Activated T-helper 17 cell treated with anti-CD3 and anti-CD28 coated beads, Interleukin-2, amount 50 U/mL, for 72 hours (primary cell): Measurements from ENCODE around the gene FGGY. TPM values are rescaled to one million over a fixed set of nuclear protein-coding genes. Genes with fewer than 3 reads are reported as not detected.
"Not testable (repeated sequence)": the region's sequence is repeated elsewhere in the genome, so short reads cannot be mapped to it uniquely, and the experiment has no call there.

Experiments used
- ATAC-seq: fragments of 150-1000 bp; cut with Tn5 transposase; replicated peaks from 2 replicates; pipeline ENCODE4 v1.10.0; 2021; ENCODE audit warnings: mild to moderate bottlenecking, moderate library complexity
- H3K27ac Mint-ChIP-seq: one replicate; pipeline ENCODE4 v1.8.0; 2022; ENCODE audit warnings: mixed read lengths
- H3K27me3 Mint-ChIP-seq: one replicate; pipeline ENCODE4 v1.8.0; 2022; ENCODE audit warnings: mixed read lengths
- H3K36me3 Mint-ChIP-seq: one replicate; pipeline ENCODE4 v1.8.0; 2022; ENCODE audit warnings: low read depth, mild to moderate bottlenecking, mixed read lengths
- H3K4me1 Mint-ChIP-seq: one replicate; pipeline ENCODE4 v1.8.0; 2022; ENCODE audit warnings: mixed read lengths
- H3K4me3 Mint-ChIP-seq: one replicate; pipeline ENCODE4 v1.8.0; 2022; ENCODE audit warnings: mild to moderate bottlenecking, mixed read lengths
- H3K9me3 Mint-ChIP-seq: one replicate; pipeline ENCODE4 v1.8.0; 2022; ENCODE audit warnings: mixed read lengths
- total RNA-seq, 2 donors: library from RNA; stranded (reverse); gene quantifications; one replicate each; pipeline ENCODE4 v1.2.3, GENCODE V29; 2022

The FGGY gene
- total RNA-seq, 2 donors from 2014 or later: 8.1 to 16.4 TPM

- not testable (repeated sequence) for H3K27ac Mint-ChIP-seq, ATAC-seq
These were observed 261.7 kb downstream of the FGGY start for GRCh38 chr1:59558580-59558979.

GRCh38 chr1:59560807-59561450 lies 264.0 kb downstream of the FGGY start:
- no peaks in the 10 kb centered on the region for H3K27me3 Mint-ChIP-seq
- ATAC-seq: no peak
- H3K4me1 Mint-ChIP-seq: no peaks in the 10 kb centered on the region
- no peak overlapping the region for H3K27ac Mint-ChIP-seq
- no peak overlapping the region for H3K4me3 Mint-ChIP-seq
- H3K9me3 Mint-ChIP-seq: peaks cover 10% of the 10 kb centered on the region
- no peaks in the 10 kb centered on the region for H3K36me3 Mint-ChIP-seq

More at GRCh38 chr1:59558580-59558979, 261.7 kb downstream of the FGGY start:
- H3K9me3 Mint-ChIP-seq: peaks cover 10% of the 10 kb centered on the region
- not testable (repeated sequence) for H3K4me1 Mint-ChIP-seq, H3K27me3 Mint-ChIP-seq, H3K36me3 Mint-ChIP-seq, H3K4me3 Mint-ChIP-seq

GRCh38 chr1:59561796-59562195 lies 264.9 kb downstream of the FGGY start:
- H3K4me3 Mint-ChIP-seq: no peak overlapping the region
- ATAC-seq: no peak
- H3K9me3 Mint-ChIP-seq: peaks cover 10% of the 10 kb centered on the region
- no peaks in the 10 kb centered on the region for H3K4me1 Mint-ChIP-seq
- no peak overlapping the region for H3K27ac Mint-ChIP-seq
- H3K36me3 Mint-ChIP-seq: no peaks in the 10 kb centered on the region
- H3K27me3 Mint-ChIP-seq: no peaks in the 10 kb centered on the region

GRCh38 chr1:59564192-59564891 lies 267.4 kb downstream of the FGGY start:
- no peaks in the 10 kb centered on the region for H3K4me1 Mint-ChIP-seq
- H3K27ac Mint-ChIP-seq: no peak overlapping the region
- ATAC-seq: no peak
- H3K27me3 Mint-ChIP-seq: no peaks in the 10 kb centered on the region
- no peaks in the 10 kb centered on the region for H3K36me3 Mint-ChIP-seq
- no peaks in the 10 kb centered on the region for H3K9me3 Mint-ChIP-seq
- H3K4me3 Mint-ChIP-seq: no peak overlapping the region

- Mint-ChIP-seq H3K4me3 (no peak overlapping the region), H3K9me3 (no peaks in the 10 kb centered on the region), H3K27me3 (no peaks in the 10 kb centered on the region), H3K36me3 (no peaks in the 10 kb centered on the region), H3K27ac (no peak overlapping the region), H3K4me1 (peaks cover 6% of the 10 kb centered on the region)
- ATAC-seq: no peak
These were observed 268.9 kb downstream of the FGGY start for GRCh38 chr1:59565611-59566410.

GRCh38 chr1:59568158-59568935 lies 271.5 kb downstream of the FGGY start:
- H3K9me3 Mint-ChIP-seq: no peaks in the 10 kb centered on the region
- no peak overlapping the region for H3K4me3 Mint-ChIP-seq
- ATAC-seq: no peak
- no peaks in the 10 kb centered on the region for H3K27me3 Mint-ChIP-seq
- no peak overlapping the region for H3K27ac Mint-ChIP-seq
- no peaks in the 10 kb centered on the region for H3K36me3 Mint-ChIP-seq
- peaks cover 10% of the 10 kb centered on the region for H3K4me1 Mint-ChIP-seq

GRCh38 chr1:59569198-59569597 lies 272.3 kb downstream of the FGGY start:
- no peak overlapping the region for H3K4me3 Mint-ChIP-seq
- peaks cover 5% of the 10 kb centered on the region for H3K9me3 Mint-ChIP-seq
- H3K27me3 Mint-ChIP-seq: no peaks in the 10 kb centered on the region
- ATAC-seq: no peak
- no peaks in the 10 kb centered on the region for H3K36me3 Mint-ChIP-seq
- peaks cover 10% of the 10 kb centered on the region for H3K4me1 Mint-ChIP-seq
- H3K27ac Mint-ChIP-seq: no peak overlapping the region

- ATAC-seq: peak; percentile 71
- no peaks in the 10 kb centered on the region for H3K36me3 Mint-ChIP-seq
- no peaks in the 10 kb centered on the region for H3K27me3 Mint-ChIP-seq
- no peak overlapping the region for H3K27ac Mint-ChIP-seq
- H3K4me1 Mint-ChIP-seq: peaks cover 10% of the 10 kb centered on the region
- peaks cover 6% of the 10 kb centered on the region for H3K9me3 Mint-ChIP-seq
- H3K4me3 Mint-ChIP-seq: peak overlapping the region; percentile 14
These were observed 273.6 kb downstream of the FGGY start for GRCh38 chr1:59570524-59570923.

- H3K9me3 Mint-ChIP-seq: peaks cover 6% of the 10 kb centered on the region
- peaks cover 10% of the 10 kb centered on the region for H3K4me1 Mint-ChIP-seq
- no peaks in the 10 kb centered on the region for H3K27me3 Mint-ChIP-seq
- no peak overlapping the region for H3K4me3 Mint-ChIP-seq
- no peak overlapping the region for H3K27ac Mint-ChIP-seq
- no peak for ATAC-seq
- H3K36me3 Mint-ChIP-seq: no peaks in the 10 kb centered on the region
These were observed 277.2 kb downstream of the FGGY start for GRCh38 chr1:59574085-59574484.

GRCh38 chr1:59577774-59578173 lies 280.9 kb downstream of the FGGY start:
- H3K36me3 Mint-ChIP-seq: no peaks in the 10 kb centered on the region
- no peak for ATAC-seq
- H3K27me3 Mint-ChIP-seq: no peaks in the 10 kb centered on the region
- no peak overlapping the region for H3K4me3 Mint-ChIP-seq
- peaks cover 6% of the 10 kb centered on the region for H3K9me3 Mint-ChIP-seq
- no peak overlapping the region for H3K27ac Mint-ChIP-seq
- no peaks in the 10 kb centered on the region for H3K4me1 Mint-ChIP-seq

GRCh38 chr1:59579222-59579621 lies 282.3 kb downstream of the FGGY start:
- Mint-ChIP-seq H3K36me3 (no peaks in the 10 kb centered on the region), H3K27ac (no peak overlapping the region), H3K4me3 (no peak overlapping the region), H3K9me3 (peaks cover 1% of the 10 kb centered on the region), H3K27me3 (no peaks in the 10 kb centered on the region), H3K4me1 (no peaks in the 10 kb centered on the region)
- no peak for ATAC-seq

GRCh38 chr1:59580257-59580656 lies 283.4 kb downstream of the FGGY start:
- no peaks in the 10 kb centered on the region for H3K36me3 Mint-ChIP-seq
- no peaks in the 10 kb centered on the region for H3K4me1 Mint-ChIP-seq
- no peaks in the 10 kb centered on the region for H3K27me3 Mint-ChIP-seq
- ATAC-seq: no peak
- H3K9me3 Mint-ChIP-seq: no peaks in the 10 kb centered on the region
- no peak overlapping the region for H3K4me3 Mint-ChIP-seq
- H3K27ac Mint-ChIP-seq: no peak overlapping the region

- H3K36me3 Mint-ChIP-seq, H3K27ac Mint-ChIP-seq, H3K4me3 Mint-ChIP-seq, ATAC-seq, H3K9me3 Mint-ChIP-seq, H3K4me1 Mint-ChIP-seq, H3K27me3 Mint-ChIP-seq: not testable (repeated sequence)
These were observed 295.5 kb downstream of the FGGY start for GRCh38 chr1:59592410-59592809.

- Mint-ChIP-seq H3K27me3 (no peaks in the 10 kb centered on the region), H3K4me3 (no peak overlapping the region), H3K4me1 (no peaks in the 10 kb centered on the region)
These were observed 296.0 kb downstream of the FGGY start for GRCh38 chr1:59592924-59593323.

More at GRCh38 chr1:59592924-59593323, 296.0 kb downstream of the FGGY start:
- peak; percentile 63 for ATAC-seq
- Mint-ChIP-seq H3K9me3 (peaks cover 3% of the 10 kb centered on the region), H3K36me3 (no peaks in the 10 kb centered on the region), H3K27ac (no peak overlapping the region)
